ENCODE data around the gene NBR1. TPM values are rescaled to one million over a fixed set of nuclear protein-coding genes. Genes with fewer than 3 reads are reported as not detected.
"Not testable (repeated sequence)": the region's sequence is repeated elsewhere in the genome, so short reads cannot be mapped to it uniquely, and the experiment has no call there.

The NBR1 gene
- total RNA-seq, 2 experiments from 2014 or later, result 45.6 to 46.5 TPM

DNA sequence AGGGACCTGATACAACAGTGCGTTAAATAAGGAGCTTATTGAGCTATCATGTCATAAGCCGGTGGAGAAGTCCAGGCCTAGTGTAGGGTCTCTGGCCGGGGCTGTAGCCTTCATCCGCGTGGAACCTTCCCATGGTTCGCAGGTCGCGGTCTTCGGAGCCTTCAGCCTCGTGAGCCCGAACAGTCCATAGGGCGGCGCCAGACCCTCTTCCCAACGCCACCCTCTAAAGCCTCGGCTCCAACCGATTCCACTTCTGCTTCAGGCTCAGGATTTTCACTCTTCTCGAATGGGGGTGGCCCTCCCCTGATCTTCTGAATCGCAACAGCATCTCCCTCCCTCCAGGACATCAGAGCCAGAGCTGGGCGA lies 35.6 kb upstream of the NBR1 start:
- ATAC-seq (no peak), DNase-seq (no peak)
- TF ChIP-seq, protein P1, sequence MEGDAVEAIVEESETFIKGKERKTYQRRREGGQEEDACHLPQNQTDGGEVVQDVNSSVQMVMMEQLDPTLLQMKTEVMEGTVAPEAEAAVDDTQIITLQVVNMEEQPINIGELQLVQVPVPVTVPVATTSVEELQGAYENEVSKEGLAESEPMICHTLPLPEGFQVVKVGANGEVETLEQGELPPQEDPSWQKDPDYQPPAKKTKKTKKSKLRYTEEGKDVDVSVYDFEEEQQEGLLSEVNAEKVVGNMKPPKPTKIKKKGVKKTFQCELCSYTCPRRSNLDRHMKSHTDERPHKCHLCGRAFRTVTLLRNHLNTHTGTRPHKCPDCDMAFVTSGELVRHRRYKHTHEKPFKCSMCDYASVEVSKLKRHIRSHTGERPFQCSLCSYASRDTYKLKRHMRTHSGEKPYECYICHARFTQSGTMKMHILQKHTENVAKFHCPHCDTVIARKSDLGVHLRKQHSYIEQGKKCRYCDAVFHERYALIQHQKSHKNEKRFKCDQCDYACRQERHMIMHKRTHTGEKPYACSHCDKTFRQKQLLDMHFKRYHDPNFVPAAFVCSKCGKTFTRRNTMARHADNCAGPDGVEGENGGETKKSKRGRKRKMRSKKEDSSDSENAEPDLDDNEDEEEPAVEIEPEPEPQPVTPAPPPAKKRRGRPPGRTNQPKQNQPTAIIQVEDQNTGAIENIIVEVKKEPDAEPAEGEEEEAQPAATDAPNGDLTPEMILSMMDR (IDR thresholded peaks at IDR 0.05), result no peak
- peaks cover 23% of the 10 kb centered on the region for H3K36me3 Mint-ChIP-seq (ENCODE audit: low read depth)
- peaks cover 16% of the 10 kb centered on the region for H3K4me1 Mint-ChIP-seq (ENCODE audit: low read depth)
- H3K4me3 Mint-ChIP-seq, result no peak overlapping the region
- ChIA-PET POLR2A (no interaction called here), CTCF (no interaction called here)
- H3K9me3 Mint-ChIP-seq, result no peaks in the 10 kb centered on the region
- intact Hi-C loops (cut with micrococcal nuclease), result no loop called here
- H3K27ac Mint-ChIP-seq, result no peak overlapping the region
- no peaks in the 10 kb centered on the region for H3K27me3 Mint-ChIP-seq

DNA sequence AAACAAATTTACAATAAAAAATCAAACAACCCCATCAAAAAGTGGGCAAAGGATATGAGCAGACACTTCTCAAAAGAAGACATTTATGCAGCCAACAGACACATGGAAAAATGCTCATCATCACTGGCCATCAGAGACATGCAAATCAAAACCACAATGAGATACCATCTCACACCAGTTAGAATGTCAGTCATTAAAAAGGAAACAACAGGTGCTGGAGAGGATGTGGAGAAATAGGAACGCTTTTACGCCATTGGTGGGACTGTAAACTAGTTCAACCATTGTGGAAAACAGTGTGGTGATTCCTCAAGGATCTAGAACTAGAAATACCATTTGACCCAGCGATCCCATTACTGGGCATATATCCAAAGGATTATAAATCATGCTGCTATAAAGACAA lies 34.4 kb upstream of the NBR1 start:
- peak overlapping the region; percentile 34 for H3K27ac Mint-ChIP-seq
- intact Hi-C loops (cut with micrococcal nuclease); DNase-seq; H3K27me3 Mint-ChIP-seq; H3K9me3 Mint-ChIP-seq; H3K4me3 Mint-ChIP-seq; ATAC-seq; POLR2A ChIA-PET; CTCF ChIA-PET: not testable (repeated sequence)
- H3K36me3 Mint-ChIP-seq (ENCODE audit: low read depth), result peaks cover 23% of the 10 kb centered on the region
- peaks cover 11% of the 10 kb centered on the region for H3K4me1 Mint-ChIP-seq (ENCODE audit: low read depth)

DNA sequence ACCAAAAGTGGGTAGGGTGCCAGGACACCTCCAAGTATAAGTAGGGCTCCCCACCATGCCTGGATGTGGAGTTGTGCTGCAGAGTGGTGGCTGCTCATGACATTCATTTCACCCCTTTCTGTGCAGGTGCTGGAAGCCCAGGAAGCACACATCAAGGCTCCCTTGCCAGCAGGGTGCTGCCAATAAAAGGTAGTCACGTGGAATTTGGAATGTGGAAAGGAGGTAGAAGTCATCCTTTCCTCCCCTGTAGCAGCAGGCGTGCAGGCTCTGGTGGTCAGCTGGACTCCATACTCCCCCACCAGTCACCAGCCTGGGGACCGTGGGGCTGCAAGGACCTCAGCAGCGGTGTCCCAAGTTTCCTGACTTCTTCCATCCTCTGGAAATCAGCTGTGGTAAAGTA lies 32.5 kb upstream of the NBR1 start:
- H3K27me3 Mint-ChIP-seq; ATAC-seq; intact Hi-C loops (cut with micrococcal nuclease); H3K9me3 Mint-ChIP-seq; DNase-seq; H3K4me3 Mint-ChIP-seq; CTCF ChIA-PET; H3K27ac Mint-ChIP-seq: not testable (repeated sequence)
- Mint-ChIP-seq H3K36me3 (ENCODE audit: low read depth) (peaks cover 22% of the 10 kb centered on the region), H3K4me1 (ENCODE audit: low read depth) (peaks cover 11% of the 10 kb centered on the region)
- POLR2A ChIA-PET, result interaction anchor here (1.3 to 1.5 kb wide), 2 partner anchors 14 to 74 kb away, joined by 3 read pairs; no protein-coding TSS in a partner anchor

DNA sequence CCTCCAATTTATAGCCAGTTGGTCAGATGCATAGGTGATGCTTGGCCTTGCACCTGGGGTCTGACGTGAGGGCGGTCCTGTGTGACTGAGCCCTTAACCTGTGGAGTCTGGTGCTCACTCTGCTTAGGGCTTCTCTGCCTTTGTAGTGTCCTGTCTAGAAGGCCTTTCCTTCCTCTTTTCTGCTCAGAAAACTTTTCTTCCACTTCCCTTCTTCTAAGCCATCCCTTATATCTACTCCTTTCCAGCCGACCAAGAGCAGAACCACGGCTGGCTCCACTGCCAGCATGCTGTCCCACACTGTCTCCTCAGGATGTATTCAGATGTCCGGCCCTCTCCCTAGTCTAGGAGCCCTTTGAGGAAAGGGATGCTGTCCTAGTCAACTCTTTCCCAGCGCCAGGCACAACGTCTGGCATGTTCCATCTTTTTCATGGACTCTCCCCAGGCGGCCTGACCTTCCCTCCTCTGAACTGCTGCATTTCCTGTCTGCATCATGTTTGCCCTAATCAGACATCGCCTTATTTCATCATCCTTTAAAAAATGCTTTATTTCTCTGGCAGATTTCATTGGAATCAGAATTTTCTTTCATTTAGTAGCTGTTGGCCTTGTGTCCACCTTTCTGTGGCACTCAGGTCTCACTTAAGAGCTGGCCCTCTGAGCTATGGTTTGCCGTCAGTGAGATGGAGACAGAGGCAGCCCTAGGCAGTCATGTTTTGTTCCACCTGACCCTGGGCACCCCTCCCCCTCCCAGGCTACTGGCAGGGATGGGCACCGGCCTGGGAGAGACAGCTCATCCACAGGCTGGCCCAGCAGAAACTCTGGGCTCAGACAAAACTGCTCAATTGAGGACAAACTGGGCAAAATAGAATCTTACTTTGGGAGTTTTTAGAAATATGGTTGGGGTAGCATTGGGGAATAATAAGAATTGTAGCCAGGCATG lies 30.4 kb upstream of the NBR1 start:
- H3K36me3 Mint-ChIP-seq (ENCODE audit: low read depth), result peaks cover 5% of the 10 kb centered on the region
- H3K27ac Mint-ChIP-seq, result no peak overlapping the region
- TF ChIP-seq, protein P1 (IDR thresholded peaks at IDR 0.05), result no peak
- intact Hi-C loops (cut with micrococcal nuclease), result no loop called here
- ATAC-seq (no peak), DNase-seq (no peak)
- H3K4me1 Mint-ChIP-seq (ENCODE audit: low read depth), result peaks cover 11% of the 10 kb centered on the region
- POLR2A ChIA-PET, result no interaction called here
- CTCF ChIA-PET, result no interaction called here
- no peak overlapping the region for H3K4me3 Mint-ChIP-seq
- no peaks in the 10 kb centered on the region for H3K27me3 Mint-ChIP-seq
- no peaks in the 10 kb centered on the region for H3K9me3 Mint-ChIP-seq

DNA sequence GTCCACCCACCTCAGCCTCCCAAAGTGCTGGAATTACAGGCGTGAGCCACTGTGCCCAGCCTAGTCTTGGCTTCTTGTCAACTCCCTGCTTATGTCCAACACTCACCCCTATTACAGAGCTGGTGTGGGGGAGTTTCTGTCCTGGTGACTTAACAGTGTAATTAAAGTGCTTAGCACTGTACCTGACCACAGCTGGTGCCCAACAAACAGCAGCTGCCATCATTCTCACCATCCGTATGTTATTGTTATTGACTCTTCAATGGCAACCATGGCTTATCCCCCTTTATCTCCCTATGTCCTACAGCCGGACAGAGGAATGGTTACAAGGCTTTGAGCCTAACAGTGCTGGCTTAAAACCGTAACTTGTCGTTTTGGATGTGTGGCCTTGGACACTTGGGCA lies 28.9 kb upstream of the NBR1 start:
- DNase-seq (no peak), ATAC-seq (no peak)
- ChIA-PET CTCF (no interaction called here), POLR2A (interaction anchor here (0.7 to 0.8 kb wide), 2 partner anchors 16 to 26 kb away, joined by 3 read pairs; no protein-coding TSS in a partner anchor)
- Mint-ChIP-seq H3K36me3 (ENCODE audit: low read depth) (peaks cover 4% of the 10 kb centered on the region), H3K9me3 (no peaks in the 10 kb centered on the region), H3K4me1 (ENCODE audit: low read depth) (no peaks in the 10 kb centered on the region), H3K4me3 (no peak overlapping the region), H3K27me3 (no peaks in the 10 kb centered on the region), H3K27ac (no peak overlapping the region)
- TF ChIP-seq, protein P1 (IDR thresholded peaks at IDR 0.05), result no peak
- intact Hi-C loops (cut with micrococcal nuclease), result no loop called here

DNA sequence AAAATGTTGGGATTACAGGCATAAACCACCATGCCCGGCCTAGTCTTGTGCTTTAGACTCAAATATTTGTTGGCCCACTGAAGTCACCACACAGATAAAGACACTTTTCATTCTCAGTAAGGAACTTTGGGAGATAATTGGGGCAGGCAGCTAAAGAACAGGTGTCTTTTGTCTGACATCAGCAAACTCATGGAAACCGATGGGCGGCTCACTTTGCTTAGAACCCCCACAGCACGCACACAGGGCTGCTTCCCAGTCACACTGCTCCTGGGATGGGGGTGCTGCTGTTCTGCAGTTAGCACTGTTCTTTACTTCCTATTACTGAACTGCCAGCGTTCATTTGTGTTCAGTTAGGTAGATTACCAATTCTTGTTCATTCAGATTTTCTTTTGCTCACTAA lies 27.8 kb upstream of the NBR1 start:
- ATAC-seq, result no peak
- intact Hi-C loops (cut with micrococcal nuclease), result no loop called here
- DNase-seq, result no peak
- Mint-ChIP-seq H3K4me3 (no peak overlapping the region), H3K27ac (no peak overlapping the region), H3K27me3 (no peaks in the 10 kb centered on the region), H3K36me3 (ENCODE audit: low read depth) (peaks cover 4% of the 10 kb centered on the region), H3K9me3 (no peaks in the 10 kb centered on the region), H3K4me1 (ENCODE audit: low read depth) (no peaks in the 10 kb centered on the region)
- TF ChIP-seq, protein P1 (IDR thresholded peaks at IDR 0.05), result no peak
- POLR2A ChIA-PET, result interaction anchor here (0.6 kb wide), 1 partner anchor 25 kb away, joined by 3 read pairs; no protein-coding TSS in a partner anchor
- CTCF ChIA-PET, result no interaction called here
